Measurements from ENCODE around the gene PARP16.

GRCh38 chr15:65310431-65311137 lies 23.9 kb upstream of the PARP16 start:
- TF ChIP-seq POLR2A (IDR thresholded peaks at IDR 0.05; ENCODE audit: low read depth, low read length) (no peak), TAF1 (IDR thresholded peaks at IDR 0.05; ENCODE audit: borderline replicate concordance, low read depth, low read length) (no peak), POLR2AphosphoS5 (IDR thresholded peaks at IDR 0.05; ENCODE audit: low read depth, low read length) (no peak)
